Measurements from ENCODE around the gene MAPKAPK2. TPM values are rescaled to one million over a fixed set of nuclear protein-coding genes. Genes with fewer than 3 reads are reported as not detected.
"Not testable (repeated sequence)": the region's sequence is repeated elsewhere in the genome, so short reads cannot be mapped to it uniquely, and the experiment has no call there.

Gene MAPKAPK2
- total RNA-seq, 1 donor from 2014 or later, result 103 TPM

GRCh38 chr1:206770531-206771337 is 86.0 kb downstream of the MAPKAPK2 start, which contains the start of gene IL19:
Gene IL19, plus strand, starts transcription at chr1:206770773. Its CDS starts 65,890 bp downstream, at chr1:206836663.
- DNase-seq (ENCODE audit: low spot score), result no peak

- DNase-seq (ENCODE audit: low spot score), result no peak
These were observed 86.6 kb downstream of the MAPKAPK2 start for GRCh38 chr1:206771338-206771692.

- DNase-seq (ENCODE audit: low spot score), result no peak
These were observed 87.7 kb downstream of the MAPKAPK2 start, which contains the start of gene IL10 for GRCh38 chr1:206772243-206772937. Gene IL10, minus strand, starts transcription at chr1:206772494. Its CDS starts 59 bp downstream, at chr1:206772435.

GRCh38 chr1:206774093-206774492 is 89.4 kb downstream of the MAPKAPK2 start:
- no peak for DNase-seq (ENCODE audit: low spot score)

GRCh38 chr1:206776229-206776628 is 91.5 kb downstream of the MAPKAPK2 start:
- DNase-seq (ENCODE audit: low spot score), result no peak

GRCh38 chr1:206778031-206778430 is 93.3 kb downstream of the MAPKAPK2 start:
- DNase-seq (ENCODE audit: low spot score), result no peak

GRCh38 chr1:206778911-206779310 is 94.2 kb downstream of the MAPKAPK2 start:
- DNase-seq (ENCODE audit: low spot score), result not testable (repeated sequence)

- no peak for DNase-seq (ENCODE audit: low spot score)
These were observed 94.9 kb downstream of the MAPKAPK2 start for GRCh38 chr1:206779638-206780037.

GRCh38 chr1:206782448-206782847 is 97.7 kb downstream of the MAPKAPK2 start:
- no peak for DNase-seq (ENCODE audit: low spot score)

- no peak for DNase-seq (ENCODE audit: low spot score)
These were observed 98.8 kb downstream of the MAPKAPK2 start for GRCh38 chr1:206783506-206783905.

Other genes with a start within 250 kb of the MAPKAPK2 start
- gene IKBKE, start 214.4 kb upstream of the MAPKAPK2 start, total RNA-seq, result 9.9 TPM
- 11.4 TPM for gene RASSF5, start 177.4 kb upstream of the MAPKAPK2 start, total RNA-seq
- 37.8 TPM for gene EIF2D, start 72.4 kb upstream of the MAPKAPK2 start, total RNA-seq
- 16.1 TPM for gene DYRK3, start 49.4 kb upstream of the MAPKAPK2 start, total RNA-seq
- not detected for gene IL19, start 85.9 kb downstream of the MAPKAPK2 start, total RNA-seq
- 23.0 TPM for gene IL10, start 87.6 kb downstream of the MAPKAPK2 start, total RNA-seq
- gene IL20, start 180.7 kb downstream of the MAPKAPK2 start, total RNA-seq, result not detected
- not detected for gene IL24, start 212.5 kb downstream of the MAPKAPK2 start, total RNA-seq
- 5.8 TPM for gene FCMR, start 237.0 kb downstream of the MAPKAPK2 start, total RNA-seq

All from mesenteric fat pad (tissue), 1 donor.